Stimulated activated CD8-positive, alpha-beta memory T cell treated with anti-CD3 and anti-CD28 coated beads, Interleukin-7, amount 100 ng/mL, for 4 hours (primary cell): ENCODE results near the gene MRPL14.

Source experiments
- DNase-seq, 2 donors: peaks; one replicate each; pipeline ENCODE4 v3.0.0-alpha.2; 2020; ENCODE audit warnings: low read depth in 2 of 2

MRPL14 gene

GRCh38 chr6:44126320-44127149, 717 bp downstream of the MRPL14 start:
- DNase-seq, result peak; percentile 65 to 75

- DNase-seq, result no peak
Observed at GRCh38 chr6:44123544-44123943, 3.7 kb downstream of the MRPL14 start.

GRCh38 chr6:44122801-44123200, 4.5 kb downstream of the MRPL14 start:
- DNase-seq, result no peak

- no peak for DNase-seq
Observed at GRCh38 chr6:44120692-44121443, 6.4 kb downstream of the MRPL14 start.

GRCh38 chr6:44119704-44120262, 7.5 kb downstream of the MRPL14 start:
- DNase-seq, result no peak

GRCh38 chr6:44117397-44118128, 9.7 kb downstream of the MRPL14 start:
- DNase-seq, result no peak

GRCh38 chr6:44116641-44117382, 10.4 kb downstream of the MRPL14 start:
- no peak for DNase-seq

- DNase-seq, result no peak
Observed at GRCh38 chr6:44115866-44116265, 11.4 kb downstream of the MRPL14 start.

- no peak for DNase-seq
Observed at GRCh38 chr6:44113414-44113813, 13.8 kb downstream of the MRPL14 start.

GRCh38 chr6:44111434-44112417, 15.5 kb downstream of the MRPL14 start:
- DNase-seq, result no peak

GRCh38 chr6:44110966-44111365, 16.3 kb downstream of the MRPL14 start:
- DNase-seq, result no peak

- no peak for DNase-seq
Observed at GRCh38 chr6:44110005-44110676, 17.1 kb downstream of the MRPL14 start.

GRCh38 chr6:44109212-44109611, 18.0 kb downstream of the MRPL14 start:
- DNase-seq, result no peak

- DNase-seq, result no peak
Observed at GRCh38 chr6:44108471-44108870, 18.8 kb downstream of the MRPL14 start.

GRCh38 chr6:44107017-44107416, 20.2 kb downstream of the MRPL14 start:
- no peak for DNase-seq

- no peak for DNase-seq
Observed at GRCh38 chr6:44105993-44106740, 21.1 kb downstream of the MRPL14 start.

GRCh38 chr6:44105146-44105545, 22.1 kb downstream of the MRPL14 start:
- no peak for DNase-seq

- DNase-seq, result no peak
Observed at GRCh38 chr6:44104481-44105021, 22.7 kb downstream of the MRPL14 start.

- DNase-seq, result no peak
Observed at GRCh38 chr6:44102527-44102926, 24.7 kb downstream of the MRPL14 start.
